Measurements from ENCODE around the gene PLCE1.
"Not testable (repeated sequence)": the region's sequence is repeated elsewhere in the genome, so short reads cannot be mapped to it uniquely, and the experiment has no call there.

Gene PLCE1

DNA sequence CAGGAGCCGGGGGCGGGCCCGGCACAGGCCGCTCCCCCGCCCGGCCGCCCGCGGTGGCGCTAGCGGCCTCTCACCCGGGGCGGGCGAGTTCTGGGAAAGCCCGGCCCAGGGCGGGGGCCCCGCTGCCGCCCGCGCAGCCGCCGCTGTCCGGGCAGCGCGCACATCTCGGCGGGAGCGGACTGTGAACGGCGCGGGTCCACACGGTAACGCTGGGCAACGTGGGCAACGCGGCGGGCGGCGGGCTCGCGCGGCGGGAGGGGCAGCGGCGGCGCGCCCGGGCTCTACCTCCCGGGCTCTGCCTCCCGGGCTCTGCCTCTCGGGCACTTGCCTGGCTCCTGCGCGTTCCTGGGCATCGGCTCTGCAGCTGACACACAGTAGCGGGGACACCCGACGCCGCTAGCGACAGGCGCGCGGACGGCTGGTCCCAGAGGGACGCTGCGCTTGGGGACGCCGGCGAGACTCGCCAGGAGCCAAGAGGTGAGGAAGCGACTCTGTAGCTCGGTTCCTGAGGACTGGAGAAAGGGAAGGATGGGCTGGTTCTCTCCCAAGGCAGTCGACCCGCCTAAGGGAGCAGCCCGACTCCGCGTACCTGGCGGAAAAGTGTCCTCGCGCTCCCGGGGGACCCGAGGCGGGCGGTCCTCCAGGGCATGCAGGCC lies at the start of gene PLCE1:
Gene PLCE1, plus strand, starts transcription at position 150 of the 656 bp plus-strand sequence. CDS start 37,116 bp downstream, outside the sequence.
- peak; percentile 67 for DNase-seq

DNA sequence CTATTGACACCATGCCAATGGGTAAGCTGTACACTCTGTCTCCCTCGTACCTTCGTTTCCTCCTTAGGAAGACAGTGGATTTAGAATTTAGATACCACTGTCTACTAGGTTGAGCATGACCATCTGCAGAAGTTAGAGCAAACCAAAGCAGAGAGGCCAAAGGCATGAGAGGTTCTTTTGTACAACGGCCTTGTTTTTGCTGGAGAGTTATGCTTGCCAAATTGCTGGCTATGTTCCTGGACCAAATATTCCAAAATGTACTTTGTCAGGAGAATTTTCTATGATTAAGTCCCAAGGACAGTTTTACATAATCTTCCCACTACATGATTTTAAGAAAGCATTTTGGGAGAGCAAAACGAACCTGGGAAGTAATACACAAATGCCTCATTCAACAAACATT lies 47.9 kb upstream of the PLCE1 start:
- no peak for DNase-seq

DNA sequence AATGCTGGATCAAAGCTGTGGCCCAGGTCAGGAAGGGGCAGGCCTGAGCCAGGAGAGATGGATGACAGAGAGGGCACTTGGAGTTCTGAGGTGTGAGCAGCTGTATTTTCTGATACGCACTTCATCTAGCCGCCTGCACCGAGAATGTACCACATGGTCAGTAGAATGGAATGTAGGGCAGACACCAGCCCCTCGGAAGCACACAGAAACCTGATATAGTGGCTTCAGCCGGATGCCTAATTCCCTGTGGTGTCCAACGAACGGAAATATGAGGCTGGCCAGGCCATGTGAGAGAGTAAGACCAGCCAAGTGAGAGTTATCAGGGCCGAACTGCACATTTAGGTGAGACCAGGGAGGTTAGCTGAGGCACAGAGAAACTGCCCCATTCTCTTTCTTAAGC lies 46.7 kb upstream of the PLCE1 start:
- no peak for DNase-seq

DNA sequence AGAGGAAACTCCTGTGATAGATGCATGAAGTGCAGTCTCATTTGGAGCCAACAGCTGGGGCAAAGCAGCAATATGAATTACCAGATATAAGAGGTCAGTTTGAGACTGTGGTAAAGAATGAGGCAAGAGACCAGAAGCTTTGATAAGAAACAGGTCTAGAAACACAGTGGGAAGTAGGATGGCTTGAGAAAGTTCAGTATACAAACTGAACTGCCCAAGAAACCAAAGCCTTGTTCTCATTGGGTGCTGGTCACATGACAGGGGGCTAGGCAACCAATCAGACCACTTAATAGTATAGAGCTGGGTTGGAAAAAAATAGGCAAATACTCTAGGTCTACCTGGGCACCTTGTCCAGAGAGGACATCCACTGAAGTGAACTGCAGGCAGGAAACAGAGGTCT lies 46.2 kb upstream of the PLCE1 start:
- no peak for DNase-seq

DNA sequence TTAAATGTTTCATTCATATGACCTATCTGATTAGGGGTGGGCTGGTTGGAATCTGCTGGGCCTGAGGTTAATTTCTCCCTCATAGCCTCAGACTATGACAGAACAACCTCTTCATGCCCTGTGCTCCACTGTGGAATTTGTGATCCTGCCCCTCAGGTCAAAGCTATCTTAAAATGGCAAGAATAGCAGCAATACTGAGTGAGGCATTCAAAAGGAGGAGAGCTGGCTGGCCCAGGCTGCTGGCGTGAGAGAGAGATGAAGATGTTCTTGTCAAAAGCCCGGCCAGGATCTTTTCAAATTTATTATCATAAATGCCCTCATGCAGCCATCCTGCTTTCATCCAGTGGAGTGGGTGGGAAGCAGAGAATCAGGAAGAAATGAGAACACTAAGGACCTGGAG lies 41.8 kb upstream of the PLCE1 start:
- DNase-seq: no peak

- no peak for DNase-seq
Observed at GRCh38 chr10:93954299-93954698, 39.4 kb upstream of the PLCE1 start.

GRCh38 chr10:93954726-93955363 lies 38.9 kb upstream of the PLCE1 start:
- no peak for DNase-seq

GRCh38 chr10:93958834-93959233 lies 34.9 kb upstream of the PLCE1 start:
- no peak for DNase-seq

- not testable (repeated sequence) for DNase-seq
Observed at GRCh38 chr10:93960988-93961387, 32.7 kb upstream of the PLCE1 start.

DNA sequence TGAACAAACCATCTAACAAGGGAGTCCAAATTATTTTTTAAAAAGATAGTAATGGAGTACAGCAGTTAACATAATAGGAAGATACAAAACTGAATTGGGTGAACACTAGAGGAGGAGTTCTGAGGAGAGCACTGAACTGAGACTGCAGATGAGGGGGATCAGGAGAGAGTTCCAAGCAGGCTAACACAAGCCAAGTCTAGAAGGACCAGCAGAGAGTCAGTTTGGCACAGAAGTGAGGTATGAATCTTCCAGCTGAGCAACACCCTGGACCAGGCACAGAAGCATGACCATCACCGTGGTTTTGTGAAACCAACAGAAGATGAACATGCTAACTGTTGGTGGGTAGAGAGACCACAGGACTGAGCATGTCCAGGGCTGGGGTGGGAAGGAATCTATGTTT lies 30.8 kb upstream of the PLCE1 start:
- DNase-seq: no peak

GRCh38 chr10:93963434-93963833 lies 30.3 kb upstream of the PLCE1 start:
- DNase-seq: no peak

GRCh38 chr10:93965911-93966310 lies 27.8 kb upstream of the PLCE1 start:
- DNase-seq: no peak

DNA sequence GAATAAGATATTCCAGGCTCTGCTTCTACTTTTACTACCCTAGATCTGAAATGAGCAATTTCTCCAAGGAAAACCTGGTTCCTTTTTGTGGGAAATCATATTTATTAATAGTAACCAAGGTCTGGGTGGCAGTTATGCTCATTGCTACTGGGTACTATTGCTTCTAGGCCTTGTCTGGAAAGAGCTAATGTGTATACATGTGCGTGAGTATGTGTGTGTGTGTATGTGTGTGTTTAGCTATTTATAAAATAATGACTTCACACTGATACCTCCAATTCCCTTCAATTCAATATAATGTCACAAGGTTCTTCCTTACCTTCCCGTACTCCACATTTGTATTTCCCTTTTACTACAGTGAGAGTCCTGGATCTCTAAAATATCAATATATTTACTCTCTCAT lies 26.0 kb upstream of the PLCE1 start:
- DNase-seq: no peak

DNA sequence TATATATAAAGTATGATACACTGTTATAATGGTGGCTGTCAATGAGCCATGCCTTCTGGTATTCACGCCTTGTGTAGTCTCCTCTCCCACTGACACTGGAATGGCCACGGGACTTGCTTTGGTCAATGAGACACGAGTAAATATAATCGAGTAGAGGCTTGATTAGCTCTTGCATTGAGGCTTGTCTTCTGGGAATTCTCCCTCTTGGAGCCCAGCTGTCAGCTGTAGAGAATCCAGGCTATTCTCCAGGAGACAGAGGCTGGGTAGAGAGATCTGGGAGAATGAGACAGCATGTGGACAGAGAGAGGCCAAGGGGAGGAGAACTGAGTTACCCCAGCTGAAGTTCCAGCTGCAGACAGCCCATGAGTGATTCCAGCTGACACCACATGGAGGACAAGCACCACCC lies 25.2 kb upstream of the PLCE1 start:
- DNase-seq: no peak

DNA sequence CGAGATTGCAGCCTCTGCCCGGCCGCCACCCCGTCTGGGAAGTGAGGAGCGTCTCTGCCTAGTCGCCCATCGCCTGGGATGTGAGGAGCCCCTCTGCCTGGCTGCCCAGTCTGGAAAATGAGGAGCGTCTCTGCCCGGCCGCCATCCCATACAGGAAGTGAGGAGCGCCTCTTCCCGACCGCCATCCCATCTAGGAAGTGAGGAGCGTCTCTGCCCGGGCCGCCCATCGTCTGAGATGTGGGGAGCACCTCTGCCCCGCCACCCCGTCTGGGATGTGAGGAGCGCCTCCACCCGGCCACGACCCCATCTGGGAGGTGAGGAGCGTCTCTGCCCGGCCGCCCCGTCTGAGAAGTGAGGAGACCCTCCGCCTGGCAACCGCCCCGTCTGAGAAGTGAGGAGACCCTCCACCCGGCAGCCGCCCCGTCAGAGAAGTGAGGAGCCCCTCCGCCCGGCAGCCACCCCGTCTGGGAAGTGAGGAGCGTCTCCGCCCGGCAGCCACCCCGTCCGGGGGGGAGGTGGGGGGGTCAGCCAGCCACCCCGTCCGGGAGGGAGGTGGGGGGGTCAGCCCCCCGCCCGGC lies 23.2 kb upstream of the PLCE1 start:
- not testable (repeated sequence) for DNase-seq

DNA sequence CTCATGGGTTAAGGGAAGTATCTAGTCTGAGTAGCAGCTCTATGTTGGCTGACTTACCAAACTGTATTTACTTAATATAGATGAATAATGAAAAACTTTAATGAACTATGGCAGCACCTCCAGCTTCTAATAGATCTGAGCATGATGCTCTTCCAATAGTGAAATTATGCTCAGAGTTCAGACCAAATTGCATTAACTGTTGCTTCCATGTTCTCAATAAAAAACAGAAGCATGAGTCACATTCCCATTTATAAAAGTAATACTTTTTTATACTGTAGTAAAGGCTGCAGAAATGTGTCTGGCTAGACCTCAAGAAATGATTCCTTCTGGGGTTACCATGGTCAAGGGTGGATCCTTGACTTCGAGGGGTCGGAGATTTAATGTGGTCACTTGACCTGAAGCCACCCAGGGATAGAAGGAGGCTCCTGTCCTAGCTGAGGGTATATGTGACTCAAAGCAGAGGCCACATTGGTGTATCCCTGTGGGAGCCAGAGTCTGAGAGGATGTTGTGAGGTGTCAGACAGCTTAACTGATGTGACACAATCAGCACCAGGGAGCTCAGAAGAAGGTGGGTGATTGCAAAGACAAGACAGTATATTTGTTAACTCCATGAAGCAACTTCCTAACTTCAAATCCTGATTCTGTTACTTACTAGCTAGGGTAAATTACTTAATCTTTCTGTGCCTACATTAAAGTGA lies 19.8 kb upstream of the PLCE1 start:
- DNase-seq: no peak

- DNase-seq: no peak
Observed at GRCh38 chr10:93977442-93977841, 16.3 kb upstream of the PLCE1 start.

DNA sequence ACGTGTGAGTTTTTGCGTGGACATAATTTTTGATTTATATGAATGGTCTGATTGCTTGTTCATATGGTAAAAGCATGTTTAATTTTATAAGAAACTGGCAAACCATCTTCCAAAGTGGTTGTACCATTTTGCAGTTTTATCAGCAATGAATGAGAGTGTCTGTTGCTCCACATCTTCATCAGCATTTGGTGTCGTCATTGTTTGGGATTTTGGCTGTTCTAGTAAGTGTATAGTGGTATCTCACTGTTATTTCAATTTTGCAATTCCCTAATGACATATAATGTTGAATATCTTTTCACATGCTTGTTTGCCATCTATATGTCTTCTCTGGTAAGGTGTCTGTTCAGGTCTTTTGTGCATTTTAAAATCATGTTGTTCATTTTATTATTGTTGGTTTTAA lies 13.2 kb upstream of the PLCE1 start:
- DNase-seq: no peak

DNA sequence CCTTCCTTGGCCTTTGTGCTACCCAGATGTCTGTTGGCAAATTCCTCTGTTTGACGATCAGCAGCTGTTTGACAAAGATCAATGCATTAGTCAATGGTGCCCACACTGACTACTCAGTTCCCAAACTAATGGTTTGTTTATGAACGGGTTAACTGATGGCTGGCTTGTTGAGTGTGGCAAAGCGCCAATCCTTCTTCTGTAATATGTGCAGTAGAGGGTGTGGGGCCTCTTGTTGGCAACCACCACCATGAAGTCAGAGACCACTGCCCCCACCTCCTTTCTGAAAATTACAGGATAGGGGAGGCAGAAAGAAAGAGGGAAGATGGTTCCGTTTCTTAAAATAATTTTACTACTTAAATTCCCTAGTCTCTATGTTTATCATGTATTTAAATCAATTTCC lies 2.6 kb upstream of the PLCE1 start:
- DNase-seq: peak; percentile 3

DNA sequence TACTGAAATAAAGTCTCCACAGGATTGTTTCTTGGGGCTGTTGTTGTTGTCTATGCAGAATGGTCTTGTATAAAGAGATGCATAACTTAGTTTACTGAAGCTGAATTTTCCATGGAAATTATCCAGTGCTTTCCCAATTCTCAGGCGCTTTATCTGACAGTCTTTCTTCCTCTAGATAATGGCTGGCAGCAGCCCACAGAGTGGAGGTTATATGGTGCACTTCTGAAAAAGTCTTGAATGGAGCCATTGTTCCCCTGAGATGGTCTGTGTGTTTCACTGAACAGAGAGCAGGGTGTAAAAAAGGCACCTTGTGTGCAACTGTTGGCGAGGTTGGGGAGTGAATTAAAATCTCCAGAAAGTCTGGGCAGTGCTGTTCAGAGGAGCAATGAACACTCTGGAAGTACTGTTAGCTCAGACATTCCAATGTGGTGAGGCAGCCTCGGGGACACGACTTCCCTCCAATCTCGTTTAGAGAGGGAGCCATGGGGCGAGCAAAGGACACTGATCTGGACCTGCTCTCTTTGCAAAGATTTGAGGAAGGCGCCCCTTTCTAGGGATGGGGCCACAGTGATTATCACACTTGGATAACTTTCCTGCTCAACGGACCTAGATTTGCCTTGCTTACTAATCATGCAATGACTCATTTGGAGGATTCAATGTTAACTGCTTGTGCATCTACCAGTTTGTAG lies 2.0 kb upstream of the PLCE1 start:
- no peak for DNase-seq

- DNase-seq: no peak
Observed at GRCh38 chr10:93992400-93993030, 1.2 kb upstream of the PLCE1 start.

GRCh38 chr10:93993414-93993781 lies 333 bp upstream of the PLCE1 start:
- no peak for DNase-seq

GRCh38 chr10:93994438-93994801 lies 689 bp downstream of the PLCE1 start:
- no peak for DNase-seq

Data from NCI-H345 (cell line).